Measurements from ENCODE around the gene LPP.

Gene LPP

DNA sequence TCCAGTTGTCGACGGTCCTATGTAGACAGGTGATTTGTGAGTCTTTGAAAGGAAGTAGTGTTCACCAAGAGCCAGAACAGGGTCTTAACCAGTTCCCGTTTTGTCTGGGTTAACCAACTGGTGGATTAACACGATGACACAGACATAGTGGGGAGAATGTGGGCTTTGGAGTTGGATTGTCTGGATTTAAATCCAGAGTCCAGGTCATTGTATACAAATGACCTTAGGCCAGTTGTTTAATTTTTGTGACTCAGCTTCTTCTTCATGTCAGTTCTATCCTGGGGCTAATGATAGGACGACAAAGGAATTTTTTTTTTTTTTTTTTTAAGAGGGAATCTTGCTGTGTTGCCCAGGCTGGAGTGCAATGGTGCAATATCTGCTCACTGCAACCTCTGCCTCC lies 126.7 kb downstream of the LPP start:
- DNase-seq = no peak

GRCh38 chr3:188282871-188283270 lies 128.9 kb downstream of the LPP start:
- DNase-seq = no peak

- DNase-seq = no peak
Measured at GRCh38 chr3:188283347-188283746, 129.4 kb downstream of the LPP start.

DNA sequence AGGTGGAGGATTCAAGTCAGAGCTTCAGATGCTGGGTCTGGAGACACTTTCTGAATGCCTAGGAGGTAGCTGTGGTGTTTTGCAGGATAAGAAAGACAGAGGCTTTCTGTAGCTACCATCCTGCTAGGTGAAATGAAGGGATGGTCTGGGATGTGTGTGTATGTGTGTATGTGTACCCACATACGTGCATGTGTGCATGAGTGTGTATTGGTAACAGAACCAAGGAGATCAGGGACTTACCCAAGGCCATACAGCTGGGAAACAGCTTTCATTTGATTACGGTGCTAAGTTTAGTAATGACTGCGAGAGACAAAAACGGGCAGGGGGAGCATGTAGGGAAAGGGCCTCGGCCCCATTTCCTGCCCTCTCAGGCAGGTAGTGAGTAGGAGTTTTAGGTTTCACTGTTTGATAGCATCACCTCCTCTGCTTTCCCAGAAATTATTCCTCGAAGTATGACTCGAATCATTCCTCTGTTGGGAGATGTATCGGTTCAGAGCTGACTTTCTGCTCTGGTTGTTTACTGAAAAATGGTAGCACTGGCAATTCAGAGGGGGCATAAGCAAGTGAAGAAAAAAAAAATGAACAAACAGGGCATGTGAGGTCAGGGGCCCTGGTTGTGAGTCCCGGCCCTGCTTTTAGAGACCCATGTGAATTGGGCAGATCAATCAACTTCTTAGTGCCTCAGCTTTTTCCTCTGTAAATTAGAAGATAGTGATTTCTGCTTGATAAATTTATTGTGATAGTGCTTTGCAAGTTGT lies 130.7 kb downstream of the LPP start:
- DNase-seq = no peak

GRCh38 chr3:188286087-188286513 lies 132.1 kb downstream of the LPP start:
- no peak for DNase-seq

GRCh38 chr3:188287339-188287738 lies 133.4 kb downstream of the LPP start:
- no peak for DNase-seq

DNA sequence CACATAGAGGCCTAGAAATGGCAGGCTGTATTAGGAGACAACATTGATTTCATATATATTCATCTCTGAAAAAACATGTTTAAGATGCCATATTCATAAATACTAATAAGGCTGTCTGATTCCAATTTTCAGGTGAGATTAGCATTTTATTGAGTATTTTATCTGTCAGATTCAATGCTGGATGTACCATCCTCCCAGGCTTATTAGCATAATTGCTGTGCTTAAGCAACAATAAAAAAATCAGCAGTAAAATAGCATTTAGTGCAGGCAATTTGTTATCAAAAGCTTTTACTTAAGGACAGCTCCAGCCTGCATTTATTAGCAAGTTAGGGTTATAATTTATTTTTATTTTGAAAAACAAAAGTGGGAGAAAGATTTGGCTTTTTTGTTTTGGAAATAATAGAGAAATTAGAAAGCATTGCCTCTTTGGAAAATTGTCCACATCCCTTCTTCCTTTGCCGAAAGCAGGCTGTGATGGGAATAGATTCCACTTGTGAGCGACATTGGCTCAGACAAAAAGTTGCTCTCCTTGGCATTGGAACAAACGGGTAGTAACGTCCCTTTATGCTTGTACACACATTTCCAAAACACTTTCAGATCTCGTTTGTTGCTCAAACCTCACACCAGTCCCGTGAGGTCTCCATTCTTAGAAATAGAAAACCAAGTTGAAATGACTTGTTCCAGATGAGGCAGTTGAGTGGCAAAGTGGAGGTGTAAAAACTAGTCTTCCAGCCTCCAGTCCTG lies 134.0 kb downstream of the LPP start:
- no peak for DNase-seq

DNA sequence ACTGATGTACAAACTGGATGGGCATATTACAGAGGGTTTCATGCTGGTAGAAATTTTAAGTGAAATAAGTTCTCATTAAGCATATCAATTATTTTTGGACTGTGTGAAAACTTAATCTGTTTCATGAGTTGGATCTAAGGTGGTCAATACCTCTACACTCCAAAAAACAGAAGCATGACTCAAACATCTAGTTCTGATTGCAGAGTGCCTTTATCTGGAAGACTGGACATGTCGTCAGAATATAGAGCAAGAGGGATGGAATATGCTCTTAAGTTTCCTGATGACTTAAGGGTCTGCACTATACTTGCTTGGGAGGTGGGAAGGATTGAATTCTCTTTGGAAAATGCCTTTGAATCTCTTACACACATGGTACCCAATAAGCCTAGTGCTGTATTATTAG lies 138.3 kb downstream of the LPP start:
- DNase-seq = no peak

GRCh38 chr3:188292827-188293226 lies 138.9 kb downstream of the LPP start:
- no peak for DNase-seq

DNA sequence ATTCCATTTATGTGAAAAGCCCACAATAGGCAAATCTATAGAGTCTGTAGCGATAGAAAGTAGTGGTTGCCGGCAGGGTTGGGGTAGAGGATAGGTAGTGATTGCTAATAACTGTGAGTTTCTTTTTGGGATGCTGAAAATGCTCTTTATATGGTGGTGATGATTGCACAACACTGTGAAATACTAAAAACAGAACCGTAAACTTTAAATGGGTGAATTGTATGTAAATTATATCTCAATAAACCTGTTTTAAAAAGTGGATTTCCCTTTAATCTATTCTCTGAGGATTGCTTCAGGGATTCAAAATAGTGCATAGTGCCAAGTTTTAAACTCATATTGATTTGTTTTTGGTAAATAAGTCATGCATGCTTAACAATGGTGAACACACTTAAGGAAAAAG lies 140.2 kb downstream of the LPP start:
- DNase-seq = no peak

DNA sequence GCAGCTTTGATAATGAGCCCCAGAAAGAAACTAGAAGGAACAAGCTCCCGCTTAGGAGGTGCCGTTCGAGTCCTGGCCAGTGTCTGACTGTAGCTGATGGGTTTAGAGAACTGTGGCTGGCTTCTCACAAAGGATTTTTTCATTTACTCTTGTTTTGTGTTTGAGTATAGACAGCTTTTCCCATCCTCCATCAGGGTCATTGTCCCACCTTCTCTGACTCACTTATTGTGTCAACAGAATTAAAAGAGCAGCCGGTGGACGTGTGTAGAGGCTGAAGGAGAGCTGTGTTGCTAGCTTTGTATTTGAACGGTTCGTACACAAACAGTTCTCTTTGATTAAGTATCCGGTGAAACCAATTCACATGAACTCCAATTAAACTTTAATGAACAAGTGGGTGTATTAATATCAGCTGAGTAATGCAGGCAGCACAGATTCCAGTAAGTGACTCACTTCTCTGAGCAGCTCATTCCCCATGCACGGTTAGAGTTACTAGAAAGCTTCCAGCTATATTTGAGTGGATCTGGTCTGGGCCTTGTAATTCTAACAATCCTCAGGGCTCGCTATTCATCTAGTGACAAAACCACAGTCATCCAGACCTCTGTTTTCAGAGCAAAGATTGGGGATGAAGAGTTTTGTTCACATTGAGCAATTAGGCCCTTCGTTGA lies 141.0 kb downstream of the LPP start:
- peak; percentile 25 for DNase-seq

DNA sequence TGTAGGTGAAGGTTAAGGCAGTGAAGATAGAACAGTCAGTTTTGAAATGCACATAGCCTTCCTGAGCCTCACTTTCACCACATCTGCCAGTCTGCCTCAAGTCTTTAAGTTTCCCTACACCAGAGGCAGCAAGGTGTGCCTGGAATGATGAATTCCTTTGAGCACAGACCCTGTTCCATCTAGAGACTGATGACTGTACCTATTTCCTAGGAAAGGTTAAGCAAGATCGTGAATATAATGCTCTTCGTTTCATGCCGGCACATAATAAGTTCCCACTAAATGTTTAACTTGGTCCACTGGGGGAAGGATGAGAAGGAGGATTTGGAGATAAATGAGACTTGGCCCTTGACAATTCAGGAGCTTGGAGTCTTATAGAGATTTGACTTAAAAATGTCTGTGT lies 141.9 kb downstream of the LPP start:
- DNase-seq = no peak

GRCh38 chr3:188296761-188297612 lies 143.0 kb downstream of the LPP start:
- DNase-seq = no peak

DNA sequence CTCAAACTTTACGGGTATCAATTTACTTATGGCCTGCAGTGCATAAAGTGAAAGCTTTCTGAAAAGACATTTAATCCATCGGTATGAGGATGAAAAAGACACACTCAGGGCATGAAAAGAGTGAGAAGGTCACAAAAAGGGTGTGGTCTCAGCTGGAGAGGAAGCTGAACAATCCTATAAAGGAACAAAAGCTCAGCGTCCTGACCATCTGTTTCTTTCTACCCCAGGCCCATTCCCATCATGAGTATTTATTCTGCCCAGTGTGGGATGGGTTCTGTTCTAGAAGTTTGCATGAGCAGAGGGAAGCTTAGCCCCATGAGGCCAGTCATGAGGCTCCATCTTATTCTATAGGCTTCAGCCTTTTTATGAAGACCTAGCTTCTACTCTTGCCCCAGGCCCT lies 144.6 kb downstream of the LPP start:
- DNase-seq = no peak

GRCh38 chr3:188299068-188299467 lies 145.1 kb downstream of the LPP start:
- no peak for DNase-seq

DNA sequence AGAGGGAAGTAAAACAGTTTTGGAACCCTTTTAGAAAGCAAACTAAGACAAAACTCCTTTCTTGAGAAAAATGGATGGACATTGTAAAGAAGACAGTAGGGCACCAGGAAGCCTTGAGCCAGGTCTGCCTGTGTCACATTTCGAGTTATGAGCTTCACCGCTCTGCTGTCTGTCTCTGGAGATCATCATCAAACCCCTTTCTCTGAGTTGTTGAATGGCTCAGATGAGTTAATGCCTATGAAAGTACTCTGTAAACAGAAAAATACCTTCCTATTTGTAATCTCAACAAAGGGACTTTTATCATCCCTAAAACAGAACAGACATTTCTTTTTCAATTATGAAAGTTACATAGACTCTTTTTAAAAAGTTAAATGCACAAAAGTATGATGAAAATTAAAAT lies 145.8 kb downstream of the LPP start:
- DNase-seq = no peak

DNA sequence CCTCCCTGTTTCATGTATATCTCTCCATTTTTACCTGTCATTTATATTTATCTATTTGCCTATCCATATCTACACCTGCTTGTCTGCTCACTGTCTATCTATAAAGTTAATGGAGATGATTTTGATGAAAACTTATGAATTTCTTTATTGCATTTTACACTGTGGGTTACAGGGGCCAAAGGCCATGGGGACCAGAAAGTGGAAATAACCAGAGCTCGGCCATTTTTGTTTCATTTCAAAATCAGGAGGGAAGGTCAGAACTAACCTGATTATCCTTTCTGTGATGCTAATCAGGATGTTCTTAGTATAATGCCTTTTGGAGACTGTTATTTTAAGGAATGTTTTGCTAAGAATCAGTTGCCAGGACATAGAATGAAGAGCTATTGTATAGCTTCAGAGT lies 147.2 kb downstream of the LPP start:
- no peak for DNase-seq

DNA sequence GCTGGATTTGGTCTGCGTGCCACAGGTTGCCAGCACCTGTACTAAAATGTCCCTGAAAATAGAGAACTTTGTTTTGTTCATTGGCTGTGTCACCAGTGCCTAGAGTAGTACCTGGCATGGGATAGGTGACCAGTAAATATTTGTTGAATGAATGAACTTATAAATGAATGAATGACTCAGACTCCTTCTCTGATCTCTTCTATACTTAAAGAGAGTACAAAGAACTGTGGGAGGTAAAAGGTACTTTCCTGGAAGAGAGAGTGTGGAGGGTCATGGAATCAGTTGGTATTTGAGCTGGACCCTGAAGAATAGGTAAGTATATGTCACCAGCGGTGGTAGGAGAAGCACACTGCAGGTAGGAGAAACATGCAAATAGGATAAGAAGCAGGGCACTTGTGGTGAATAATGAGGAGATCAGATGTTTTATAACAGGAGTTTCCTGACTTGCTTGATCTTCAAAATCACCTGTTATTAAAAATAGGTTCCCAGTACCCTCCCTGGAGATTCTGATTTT lies 149.4 kb downstream of the LPP start:
- no peak for DNase-seq

DNA sequence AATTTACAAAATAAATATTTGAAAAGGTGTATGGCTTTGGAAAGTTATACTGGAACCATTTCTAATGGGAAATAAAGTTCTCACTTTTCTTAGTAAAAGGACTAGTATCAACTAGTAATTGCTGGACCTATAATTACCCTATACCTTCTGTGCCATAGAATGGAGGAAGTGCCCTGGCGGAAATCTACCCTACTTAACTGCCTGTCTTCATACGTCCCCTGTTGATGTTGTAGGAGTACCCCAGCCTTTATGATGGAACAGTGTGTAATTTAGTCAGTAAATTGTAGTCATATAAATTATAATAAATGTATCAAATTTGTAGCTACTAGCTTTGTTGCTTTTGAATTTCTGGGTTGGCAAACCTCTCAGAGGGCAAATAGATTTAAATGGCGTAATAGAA lies 149.9 kb downstream of the LPP start:
- no peak for DNase-seq

DNA sequence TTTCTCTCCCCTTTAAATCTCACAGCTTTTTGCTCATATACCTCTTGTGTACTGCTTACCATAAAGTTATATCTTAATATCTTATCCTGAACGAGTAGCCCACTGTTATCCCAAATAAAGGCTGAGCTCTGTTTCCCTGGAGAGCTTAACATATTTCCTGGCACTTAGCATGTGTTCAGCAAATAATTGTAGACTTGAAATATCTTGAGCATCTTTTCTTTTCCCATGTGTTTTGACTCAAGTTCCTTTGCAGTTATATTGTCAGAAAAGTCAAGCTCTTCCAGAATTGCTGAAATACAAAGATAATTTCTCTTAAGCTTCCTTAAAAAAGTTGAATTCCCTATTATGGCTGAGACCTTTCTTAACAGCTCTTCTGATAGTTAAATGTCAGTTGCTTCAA lies 150.5 kb downstream of the LPP start:
- no peak for DNase-seq

DNA sequence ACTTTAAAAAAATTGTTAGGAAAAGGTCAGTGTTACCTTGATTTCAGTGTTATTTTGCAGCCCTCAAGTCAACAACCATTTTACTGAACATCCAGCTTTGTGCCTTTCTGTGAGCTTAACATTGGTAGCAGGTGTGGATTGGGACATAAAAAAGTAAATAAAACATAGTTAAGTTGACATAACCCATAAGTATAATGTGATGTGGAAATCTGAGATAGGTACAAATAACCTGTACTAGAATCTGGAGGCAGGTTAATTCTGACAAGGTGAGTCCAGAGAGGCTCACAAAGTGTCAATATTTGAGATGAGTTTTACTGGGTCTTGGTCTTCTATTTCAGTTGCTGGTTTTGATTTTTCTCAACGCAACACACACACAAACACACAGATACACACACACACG lies 151.3 kb downstream of the LPP start:
- no peak for DNase-seq

DNA sequence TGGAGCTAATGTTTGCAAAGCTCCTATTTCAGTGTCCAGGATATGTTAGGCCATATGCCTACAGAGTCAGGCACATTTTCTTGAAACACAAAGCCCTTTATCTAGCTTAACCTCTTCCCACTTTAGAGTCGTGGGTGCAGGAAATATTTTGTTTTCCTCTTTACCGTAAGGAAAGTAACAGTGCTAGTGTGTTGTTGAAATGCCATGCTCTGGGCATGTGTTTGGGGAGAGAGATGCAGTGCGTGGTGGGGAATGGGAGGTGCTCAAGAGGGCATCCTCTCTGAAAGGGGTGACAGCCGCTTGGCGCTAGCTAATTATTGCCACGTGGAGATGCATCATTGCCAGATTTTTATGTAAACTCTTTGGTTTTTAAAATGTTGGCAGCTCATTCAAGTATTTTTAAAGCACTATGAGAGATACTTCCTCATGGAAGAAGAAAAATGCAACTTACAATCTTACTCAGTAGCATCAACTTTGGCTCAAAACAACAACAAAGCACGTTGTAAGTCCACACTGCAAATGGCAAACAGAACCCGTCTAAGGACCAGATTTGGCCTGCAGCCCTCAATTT lies 152.6 kb downstream of the LPP start:
- no peak for DNase-seq
